HL-60 (cell line): ENCODE data around the gene ADGRB3.

Experiments
- DNase-seq, 2 experiments: peaks; one replicate each; pipeline ENCODE4 v3.0.0-alpha.2; 2010 to 2020; ENCODE audit warnings: low read depth in 1 of 2, low spot score in 1 of 2
- H3K27ac ChIP-seq: fragments of 250-450 bp; sonication (Bioruptor Pico); replicated peaks from 2 replicates; pipeline ENCODE4 v1.5.1; 2020; ENCODE audit warnings: mild to moderate bottlenecking, moderate library complexity
- H3K27me3 ChIP-seq: fragments of 250-450 bp; sonication (Bioruptor Pico); 2 replicates; pipeline ENCODE4 v1.5.1; 2021; ENCODE audit warnings: mild to moderate bottlenecking, moderate library complexity; ENCODE audit not compliant: insufficient read depth, poor library complexity, severe bottlenecking
- H3K4me3 ChIP-seq: replicated peaks from 2 replicates; pipeline ENCODE4 v1.5.1; 2011; ENCODE audit warnings: mild to moderate bottlenecking, control low read depth, low read length; ENCODE audit not compliant: insufficient read depth
- CTCF ChIP-seq: IDR thresholded peaks from one replicate; pipeline ENCODE4 v1.5.1; 2011; ENCODE audit warnings: low read length, control low read depth, inconsistent platforms; ENCODE audit not compliant: insufficient read depth
- GABPA ChIP-seq: IDR thresholded peaks from 2 replicates; pipeline ENCODE4 v1.6.1; 2012; ENCODE audit warnings: low read depth
- POLR2AphosphoS5 ChIP-seq: IDR thresholded peaks from 2 replicates; pipeline ENCODE4 v1.6.1; 2012; ENCODE audit warnings: low read depth
- REST ChIP-seq: IDR thresholded peaks from 2 replicates; pipeline ENCODE4 v1.6.1; 2012; ENCODE audit warnings: low read depth; ENCODE audit not compliant: insufficient replicate concordance
- SPI1 ChIP-seq: IDR thresholded peaks from 2 replicates; pipeline ENCODE4 v1.6.1; 2012; ENCODE audit warnings: low read depth, mild to moderate bottlenecking, borderline replicate concordance

ADGRB3 gene

GRCh38 chr6:68834551-68834950 is 199.5 kb downstream of the ADGRB3 start:
- H3K4me3 ChIP-seq = no peak overlapping the region
- TF ChIP-seq REST = no peak
- TF ChIP-seq GABPA = no peak
- no peak for TF ChIP-seq CTCF
- no peak for TF ChIP-seq POLR2AphosphoS5
- TF ChIP-seq SPI1 = no peak
- DNase-seq = no peak
- H3K27ac ChIP-seq = no peak overlapping the region
- no peaks in the 10 kb centered on the region for H3K27me3 ChIP-seq

GRCh38 chr6:68838571-68838970 is 203.5 kb downstream of the ADGRB3 start:
- TF ChIP-seq POLR2AphosphoS5 = no peak
- TF ChIP-seq GABPA = no peak
- H3K27ac ChIP-seq = no peak overlapping the region
- H3K4me3 ChIP-seq = no peak overlapping the region
- no peak for DNase-seq
- H3K27me3 ChIP-seq = no peaks in the 10 kb centered on the region

GRCh38 chr6:68852791-68853190 is 217.7 kb downstream of the ADGRB3 start:
- Histone ChIP-seq H3K27ac (no peak overlapping the region), H3K4me3 (no peak overlapping the region), H3K27me3 (no peaks in the 10 kb centered on the region)
- TF ChIP-seq GABPA (no peak), CTCF (no peak), POLR2AphosphoS5 (no peak), REST (no peak), SPI1 (no peak)
- DNase-seq = no peak

GRCh38 chr6:68859233-68859632 is 224.2 kb downstream of the ADGRB3 start:
- DNase-seq = no peak
- no peak overlapping the region for H3K27ac ChIP-seq
- no peak for TF ChIP-seq POLR2AphosphoS5
- no peak for TF ChIP-seq CTCF
- no peak for TF ChIP-seq SPI1
- TF ChIP-seq REST = no peak
- TF ChIP-seq GABPA = no peak
- no peak overlapping the region for H3K4me3 ChIP-seq
- no peaks in the 10 kb centered on the region for H3K27me3 ChIP-seq
